ENCODE data around the gene AFAP1L2.

AFAP1L2 gene

DNA sequence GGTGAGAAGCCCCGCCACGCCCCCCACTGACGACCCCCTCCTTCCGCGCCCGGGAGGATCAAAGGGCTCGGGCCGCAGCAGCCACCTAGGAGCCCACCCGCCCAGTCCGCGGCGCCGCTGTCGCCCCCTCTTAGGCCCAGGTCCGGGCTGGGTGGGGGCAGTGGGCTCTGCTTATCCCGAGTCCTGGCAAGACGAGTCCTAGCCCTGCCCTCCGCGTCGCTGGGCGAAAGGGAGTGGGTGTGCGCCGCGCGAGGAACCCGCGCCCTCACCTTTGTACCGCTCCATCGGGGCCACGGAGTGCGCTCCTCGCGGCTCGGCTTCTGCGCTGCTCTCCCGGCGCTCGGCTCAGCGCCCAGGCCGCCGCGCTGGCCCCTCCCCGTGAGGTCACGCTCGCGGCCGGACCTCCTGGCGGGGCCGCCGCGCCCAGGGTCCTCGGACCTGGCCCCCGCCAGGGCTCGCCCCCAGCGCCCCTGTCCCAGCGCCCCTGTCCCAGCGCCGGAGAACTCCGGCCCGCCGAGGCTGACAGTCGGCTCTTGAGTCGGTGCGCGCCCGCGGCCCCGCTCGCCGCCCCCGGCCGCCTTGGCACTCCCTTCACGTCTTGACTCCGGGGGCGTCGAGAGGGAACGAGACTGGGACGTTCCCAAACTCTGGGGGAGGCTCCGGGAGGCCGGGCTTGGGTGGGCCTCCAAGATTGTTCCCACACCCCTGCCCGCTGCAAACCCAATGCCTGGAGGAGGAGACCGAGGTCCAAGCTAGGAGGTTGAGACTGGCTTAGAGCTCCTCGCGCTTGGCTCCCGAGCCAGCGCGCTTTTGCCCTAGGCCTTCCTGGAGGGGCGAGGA is at the start of gene AFAP1L2:
Gene AFAP1L2, minus strand, starts transcription at position 332 of the 840 bp plus-strand sequence. Its CDS starts 47 bp downstream, at position 285.
- DNase-seq, result no peak

DNA sequence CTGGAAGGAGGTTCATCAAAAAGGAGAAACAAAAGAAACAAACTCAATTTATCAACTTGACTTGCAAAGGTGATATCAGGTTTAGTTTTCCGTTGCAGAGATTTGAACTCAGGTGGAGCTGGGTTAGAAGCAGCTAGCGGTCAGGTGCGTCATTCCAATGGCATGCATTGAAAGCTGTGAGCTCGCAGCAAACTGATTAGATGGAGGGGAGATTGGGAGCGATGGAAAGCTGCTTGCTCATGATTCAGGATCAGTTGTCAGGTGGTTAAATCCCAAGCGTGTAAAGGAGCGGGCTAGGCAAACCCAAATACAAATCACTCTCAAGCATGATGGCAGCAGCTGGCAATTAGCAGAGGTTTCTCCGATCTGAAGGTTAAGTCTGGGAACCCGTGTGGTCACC is 49.3 kb upstream of the AFAP1L2 start:
- no peak for DNase-seq

- DNase-seq, result no peak
Observed at GRCh38 chr10:114448897-114449296, 44.6 kb upstream of the AFAP1L2 start.

GRCh38 chr10:114445332-114445731 is 41.0 kb upstream of the AFAP1L2 start:
- DNase-seq, result no peak

GRCh38 chr10:114444819-114445218 is 40.5 kb upstream of the AFAP1L2 start:
- no peak for DNase-seq

GRCh38 chr10:114442091-114442630 is 37.9 kb upstream of the AFAP1L2 start:
- no peak for DNase-seq

GRCh38 chr10:114441107-114441506 is 36.8 kb upstream of the AFAP1L2 start:
- no peak for DNase-seq

- no peak for DNase-seq
Observed at GRCh38 chr10:114437473-114438292, 33.4 kb upstream of the AFAP1L2 start.

DNA sequence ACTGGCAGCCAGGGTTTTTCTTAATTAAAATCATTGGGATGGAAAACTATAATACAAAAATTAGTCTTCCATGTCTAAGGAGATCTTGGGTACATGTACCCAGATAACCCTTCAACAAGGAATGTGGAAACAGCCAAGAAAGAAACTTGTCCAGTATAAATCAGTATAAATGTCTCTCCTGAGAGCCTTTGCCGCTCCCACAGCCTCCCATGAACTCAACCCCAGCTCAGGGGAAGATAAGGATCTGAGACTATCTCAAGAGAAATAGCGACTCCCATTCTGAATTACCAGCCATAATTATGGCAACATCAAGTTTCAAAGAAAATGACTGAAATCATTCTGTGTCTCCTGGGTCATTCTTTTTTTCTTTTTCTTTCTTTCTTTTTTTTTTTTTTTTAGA is 32.6 kb upstream of the AFAP1L2 start:
- no peak for DNase-seq

GRCh38 chr10:114432566-114433093 is 28.3 kb upstream of the AFAP1L2 start:
- no peak for DNase-seq

- no peak for DNase-seq
Observed at GRCh38 chr10:114431414-114432135, 27.3 kb upstream of the AFAP1L2 start.

- DNase-seq, result no peak
Observed at GRCh38 chr10:114430688-114431413, 26.5 kb upstream of the AFAP1L2 start.

DNA sequence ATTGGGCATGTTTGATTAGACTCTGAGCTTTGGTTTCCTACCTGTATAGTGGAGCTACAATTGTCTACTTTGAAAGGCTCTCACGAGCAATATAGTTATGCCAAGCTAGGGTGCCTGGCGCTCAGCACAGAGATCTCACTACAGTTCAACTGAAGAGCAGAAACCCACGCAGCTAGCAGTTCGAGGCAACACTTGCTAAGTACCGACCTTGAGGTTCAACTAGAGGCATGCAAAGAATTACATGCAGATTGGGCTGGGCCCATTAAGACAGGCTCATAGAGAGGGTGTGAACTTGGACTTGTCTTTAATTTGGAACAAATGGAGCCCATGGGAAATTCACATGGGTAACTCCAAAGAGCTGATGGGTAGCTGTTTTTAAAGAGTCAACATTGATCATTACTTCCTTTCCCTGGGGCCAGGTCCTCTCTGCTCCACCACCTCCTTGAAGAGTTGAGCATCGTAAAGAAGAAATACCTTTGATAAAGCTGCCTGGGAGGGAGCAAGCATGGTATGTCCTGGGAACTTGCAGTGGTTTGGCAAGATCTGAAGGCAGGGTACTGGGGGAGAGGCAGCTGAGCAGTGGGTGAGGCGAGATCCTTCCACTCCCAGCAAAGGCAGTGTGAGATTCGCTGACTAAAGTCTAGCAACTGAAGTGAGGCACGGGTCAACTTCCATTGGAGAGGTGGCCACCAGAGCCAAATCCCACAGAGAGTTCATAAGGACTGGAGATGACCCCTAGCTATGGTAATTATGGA is 25.5 kb upstream of the AFAP1L2 start:
- no peak for DNase-seq

DNA sequence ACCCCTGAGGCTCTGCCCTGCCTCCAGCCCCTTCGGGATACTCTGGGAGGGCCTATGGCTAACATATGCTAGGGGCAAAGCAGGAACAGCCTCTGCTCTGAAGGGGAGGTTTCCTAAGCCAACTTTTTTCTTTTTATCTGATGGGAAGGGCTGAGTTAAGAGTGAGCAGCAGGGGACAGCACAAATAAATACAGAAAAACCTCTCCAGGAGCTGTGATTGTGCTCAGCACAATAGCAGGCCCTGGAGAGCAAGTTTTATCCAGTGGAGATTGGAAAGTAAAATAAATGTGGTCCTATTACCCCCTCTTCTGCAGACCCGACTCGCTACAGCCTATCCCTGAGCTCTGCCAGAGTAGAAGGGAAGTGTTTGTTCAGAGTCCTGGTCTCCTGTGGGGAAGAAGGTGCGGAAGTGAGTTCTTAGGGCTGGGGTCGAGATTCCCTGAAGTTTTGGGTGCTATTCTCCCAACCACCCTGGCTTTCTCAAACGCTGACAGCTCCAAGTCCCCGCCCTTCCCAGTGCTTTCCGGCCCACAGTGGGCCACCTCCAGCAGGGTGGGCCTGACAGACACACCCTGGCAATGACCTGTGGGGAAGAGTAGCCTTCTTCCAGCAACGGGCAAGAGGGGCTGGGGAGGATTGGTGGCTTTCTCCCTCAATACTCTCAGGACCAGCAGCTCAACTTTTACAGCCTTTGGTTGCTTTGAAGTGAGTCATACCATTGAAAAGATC is 23.0 kb upstream of the AFAP1L2 start:
- DNase-seq, result no peak

GRCh38 chr10:114426476-114426875 is 22.2 kb upstream of the AFAP1L2 start:
- DNase-seq, result no peak

DNA sequence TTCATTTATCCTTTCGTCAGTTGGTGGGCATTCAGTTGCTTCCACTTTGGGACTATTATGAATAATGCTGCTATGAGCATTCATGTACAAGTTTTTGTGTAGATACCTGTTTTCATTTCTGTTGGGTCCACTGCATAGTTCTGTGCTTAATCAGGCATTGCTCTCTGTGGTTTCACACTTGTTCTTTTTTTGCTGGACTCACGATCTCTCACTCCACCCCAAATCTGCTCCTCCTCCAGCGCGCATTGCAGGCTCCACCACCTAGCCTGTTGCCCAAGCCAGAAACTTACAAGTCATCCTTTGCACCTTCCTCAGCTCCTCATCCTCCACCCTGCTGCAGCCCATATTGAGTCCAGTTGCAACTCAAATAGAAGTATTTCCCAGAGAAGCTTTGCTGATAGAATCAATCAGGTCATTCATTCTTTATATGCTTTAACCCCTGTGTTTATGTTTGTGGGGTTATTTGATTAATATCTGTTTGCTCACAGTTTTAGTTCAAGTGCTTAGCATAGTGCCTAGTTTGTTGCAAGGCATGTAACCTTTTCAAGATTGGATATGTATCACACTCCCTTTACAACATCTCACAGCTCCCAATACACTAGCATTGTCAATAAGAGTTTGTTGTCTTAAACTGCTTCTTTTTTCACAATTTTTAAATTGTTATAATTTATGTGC is 16.6 kb upstream of the AFAP1L2 start:
- DNase-seq, result no peak

- no peak for DNase-seq
Observed at GRCh38 chr10:114418109-114418508, 13.8 kb upstream of the AFAP1L2 start.

- DNase-seq, result no peak
Observed at GRCh38 chr10:114412907-114413797, 8.8 kb upstream of the AFAP1L2 start.

DNA sequence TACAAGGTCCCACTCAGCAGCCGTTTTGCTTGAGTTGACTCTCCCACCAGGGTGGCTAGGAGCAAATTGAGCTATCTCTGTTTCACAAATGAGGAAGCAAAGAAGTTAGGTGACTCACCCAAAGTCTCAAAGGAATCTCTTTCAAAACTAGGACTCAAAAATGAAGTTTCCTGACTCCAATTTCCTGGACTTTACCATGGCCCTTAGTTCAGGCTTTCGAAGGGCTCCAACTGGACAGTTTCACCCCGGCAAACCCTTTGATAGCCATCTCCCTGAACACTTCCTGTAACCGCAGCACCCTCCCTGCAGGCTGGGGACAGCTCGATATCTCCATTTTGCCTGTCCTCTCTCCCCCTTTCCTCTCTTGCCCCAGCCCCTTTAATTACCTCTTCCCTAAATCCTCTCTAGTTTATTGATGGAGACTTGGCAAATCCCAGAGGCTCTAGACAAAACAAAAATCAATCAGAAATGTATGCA is 4.7 kb upstream of the AFAP1L2 start:
- DNase-seq, result no peak

Measured in NCI-H2029 (cell line).